Measurements from ENCODE around the gene CAPN13.

Gene CAPN13

DNA sequence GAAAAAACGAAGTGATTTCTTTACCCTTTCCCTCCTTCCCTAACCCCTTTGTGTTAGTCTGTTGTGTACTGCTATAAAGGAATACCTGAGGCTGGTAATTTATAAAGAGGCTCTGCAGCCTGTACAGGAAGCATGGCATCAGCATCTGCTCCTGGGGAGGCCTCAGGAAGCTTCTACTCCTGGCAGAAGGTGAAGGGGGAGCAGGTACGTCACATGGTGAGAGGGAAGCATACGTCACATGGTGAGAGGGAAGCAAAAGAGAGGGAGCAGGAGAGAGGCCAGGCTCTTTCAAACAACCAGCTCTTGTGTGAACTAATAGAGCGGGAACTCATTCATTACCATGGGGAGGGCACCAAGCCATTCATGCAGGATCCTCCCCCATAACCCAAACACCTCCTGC lies 126.2 kb downstream of the CAPN13 start:
- Histone ChIP-seq H4K20me1 (ENCODE audit: insufficient read depth, low read length) (no peaks in the 10 kb centered on the region), H3K27ac (ENCODE audit: low read length) (no peak overlapping the region), H3K79me2 (ENCODE audit: low read length) (no peaks in the 10 kb centered on the region), H3K9ac (ENCODE audit: low read length) (no peak overlapping the region), H2AFZ (ENCODE audit: low read depth, low read length) (no peak overlapping the region), H3K36me3 (replicated peaks; ENCODE audit: low read depth, low read length) (no peaks in the 10 kb centered on the region), H3K4me1 (ENCODE audit: low read length) (peaks cover 9% of the 10 kb centered on the region), H3K4me2 (ENCODE audit: low read length) (no peak overlapping the region), H3K4me3 (ENCODE audit: low read length) (no peak overlapping the region), H3K9me3 (ENCODE audit: insufficient read depth, low read length) (no peaks in the 10 kb centered on the region), H3K27me3 (ENCODE audit: low read depth, low read length) (no peaks in the 10 kb centered on the region)
- TF ChIP-seq EZH2phosphoT487 (IDR thresholded peaks at IDR 0.05; ENCODE audit: low read depth): no peak
- TF ChIP-seq, protein P1, sequence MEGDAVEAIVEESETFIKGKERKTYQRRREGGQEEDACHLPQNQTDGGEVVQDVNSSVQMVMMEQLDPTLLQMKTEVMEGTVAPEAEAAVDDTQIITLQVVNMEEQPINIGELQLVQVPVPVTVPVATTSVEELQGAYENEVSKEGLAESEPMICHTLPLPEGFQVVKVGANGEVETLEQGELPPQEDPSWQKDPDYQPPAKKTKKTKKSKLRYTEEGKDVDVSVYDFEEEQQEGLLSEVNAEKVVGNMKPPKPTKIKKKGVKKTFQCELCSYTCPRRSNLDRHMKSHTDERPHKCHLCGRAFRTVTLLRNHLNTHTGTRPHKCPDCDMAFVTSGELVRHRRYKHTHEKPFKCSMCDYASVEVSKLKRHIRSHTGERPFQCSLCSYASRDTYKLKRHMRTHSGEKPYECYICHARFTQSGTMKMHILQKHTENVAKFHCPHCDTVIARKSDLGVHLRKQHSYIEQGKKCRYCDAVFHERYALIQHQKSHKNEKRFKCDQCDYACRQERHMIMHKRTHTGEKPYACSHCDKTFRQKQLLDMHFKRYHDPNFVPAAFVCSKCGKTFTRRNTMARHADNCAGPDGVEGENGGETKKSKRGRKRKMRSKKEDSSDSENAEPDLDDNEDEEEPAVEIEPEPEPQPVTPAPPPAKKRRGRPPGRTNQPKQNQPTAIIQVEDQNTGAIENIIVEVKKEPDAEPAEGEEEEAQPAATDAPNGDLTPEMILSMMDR (IDR thresholded peaks at IDR 0.05; ENCODE audit: low read depth, low read length): no peak

DNA sequence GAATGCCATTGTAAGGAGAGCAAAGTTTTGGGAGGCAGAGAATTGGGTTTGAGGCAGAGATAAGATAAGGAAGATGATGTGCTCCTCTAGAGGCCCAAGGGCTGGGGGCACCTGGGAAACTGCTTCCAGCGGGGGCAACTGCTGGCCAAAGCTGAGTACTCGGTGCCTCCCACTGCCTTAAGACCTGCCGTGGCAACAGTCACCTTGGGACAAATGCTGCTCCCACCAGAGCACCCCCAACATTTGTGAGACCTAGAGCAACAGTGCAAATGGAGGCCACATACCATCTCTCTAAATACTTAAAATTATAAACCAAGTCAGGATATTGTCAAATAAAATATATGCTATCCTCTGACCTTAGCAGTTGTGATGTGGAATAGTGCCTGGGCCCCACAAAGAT lies 127.1 kb downstream of the CAPN13 start:
- Histone ChIP-seq H3K36me3 (replicated peaks; ENCODE audit: low read depth, low read length) (no peaks in the 10 kb centered on the region), H2AFZ (ENCODE audit: low read depth, low read length) (no peak overlapping the region), H3K27me3 (ENCODE audit: low read depth, low read length) (no peaks in the 10 kb centered on the region), H3K9ac (ENCODE audit: low read length) (no peak overlapping the region), H3K4me1 (ENCODE audit: low read length) (peaks cover 9% of the 10 kb centered on the region), H3K4me2 (ENCODE audit: low read length) (no peak overlapping the region), H3K79me2 (ENCODE audit: low read length) (no peaks in the 10 kb centered on the region), H3K9me3 (ENCODE audit: insufficient read depth, low read length) (no peaks in the 10 kb centered on the region), H3K27ac (ENCODE audit: low read length) (no peak overlapping the region), H4K20me1 (ENCODE audit: insufficient read depth, low read length) (no peaks in the 10 kb centered on the region), H3K4me3 (ENCODE audit: low read length) (no peak overlapping the region)
- no peak for TF ChIP-seq EZH2phosphoT487 (IDR thresholded peaks at IDR 0.05; ENCODE audit: low read depth)
- TF ChIP-seq, protein P1 (IDR thresholded peaks at IDR 0.05; ENCODE audit: low read depth, low read length): no peak

DNA sequence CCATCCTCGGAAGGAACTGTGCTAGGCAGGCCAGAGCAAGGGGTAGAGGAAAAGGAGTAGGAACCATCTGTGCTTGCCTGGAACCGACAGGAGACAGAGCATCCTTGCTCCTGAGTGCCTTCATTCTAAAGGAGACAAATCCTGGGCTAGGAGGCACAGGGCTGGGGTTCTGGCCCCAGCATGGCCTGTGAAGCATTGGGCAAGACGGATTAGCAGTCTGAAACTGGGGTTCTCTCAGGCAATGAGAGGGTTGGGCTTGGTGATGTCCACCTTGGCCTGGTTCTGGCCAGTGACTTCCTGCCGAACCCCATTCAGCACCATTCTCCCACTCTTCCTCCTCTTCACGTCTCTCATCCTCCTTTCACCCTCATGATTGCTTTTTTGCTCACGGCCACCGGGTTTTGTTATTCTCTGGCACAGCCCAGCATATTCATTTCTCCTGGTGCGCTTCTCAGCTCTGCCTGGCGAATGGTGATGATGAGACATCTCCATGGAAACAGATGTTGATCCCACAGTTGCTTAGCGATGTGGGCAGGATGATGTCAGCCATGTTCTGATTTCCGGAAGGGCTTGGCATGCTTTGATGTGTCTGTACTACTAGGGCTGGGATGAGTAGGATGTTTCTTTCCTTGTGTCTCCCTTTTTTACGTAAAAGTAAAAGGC lies 127.7 kb downstream of the CAPN13 start:
- no peaks in the 10 kb centered on the region for H4K20me1 ChIP-seq (ENCODE audit: insufficient read depth, low read length)
- H3K79me2 ChIP-seq (ENCODE audit: low read length): no peaks in the 10 kb centered on the region
- H3K9me3 ChIP-seq (ENCODE audit: insufficient read depth, low read length): no peaks in the 10 kb centered on the region
- peaks cover 9% of the 10 kb centered on the region for H3K4me1 ChIP-seq (ENCODE audit: low read length)
- no peak overlapping the region for H3K9ac ChIP-seq (ENCODE audit: low read length)
- no peaks in the 10 kb centered on the region for H3K27me3 ChIP-seq (ENCODE audit: low read depth, low read length)
- H2AFZ ChIP-seq (ENCODE audit: low read depth, low read length): no peak overlapping the region
- no peak overlapping the region for H3K4me2 ChIP-seq (ENCODE audit: low read length)
- H3K27ac ChIP-seq (ENCODE audit: low read length): no peak overlapping the region
- H3K4me3 ChIP-seq (ENCODE audit: low read length): no peak overlapping the region
- TF ChIP-seq, protein P1 (IDR thresholded peaks at IDR 0.05; ENCODE audit: low read depth, low read length): no peak
- TF ChIP-seq EZH2phosphoT487 (IDR thresholded peaks at IDR 0.05; ENCODE audit: low read depth): no peak
- H3K36me3 ChIP-seq (replicated peaks; ENCODE audit: low read depth, low read length): no peaks in the 10 kb centered on the region

DNA sequence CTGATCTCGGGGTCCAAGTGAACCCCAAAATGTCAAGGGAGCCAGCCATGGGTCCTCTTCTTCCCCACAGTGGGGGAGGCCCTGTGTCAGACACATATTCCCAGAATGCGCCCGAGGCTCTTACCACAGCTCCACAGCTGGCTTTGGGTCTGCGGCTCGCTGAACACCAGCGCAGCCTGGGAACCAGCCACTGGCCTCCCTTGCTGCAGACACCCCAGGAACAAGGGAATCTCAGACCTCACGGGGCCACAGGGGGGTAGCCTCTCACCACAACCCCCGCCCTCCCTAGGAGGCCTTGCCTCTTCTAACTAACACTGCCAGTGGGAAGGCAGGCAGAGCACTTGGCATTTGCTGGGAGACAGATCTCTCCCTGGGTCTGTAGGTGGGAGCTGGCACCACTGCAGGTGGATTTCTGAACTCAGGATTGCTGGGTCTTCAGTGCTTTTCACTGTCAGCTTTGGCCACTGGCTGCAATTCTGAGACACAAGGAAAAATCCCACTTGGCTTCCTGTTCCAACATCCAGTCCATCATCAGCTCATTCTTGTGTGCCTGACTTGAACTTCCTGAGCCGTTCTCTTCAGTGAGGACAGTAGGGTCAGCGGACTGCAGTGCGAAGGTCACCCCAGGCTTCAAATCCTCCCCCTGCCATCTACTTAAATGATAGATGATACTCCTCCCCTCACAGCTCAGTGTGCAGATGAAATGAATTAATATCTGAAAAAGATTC lies 128.7 kb downstream of the CAPN13 start:
- Histone ChIP-seq H3K4me2 (ENCODE audit: low read length) (no peak overlapping the region), H3K9me3 (ENCODE audit: insufficient read depth, low read length) (no peaks in the 10 kb centered on the region), H3K4me1 (ENCODE audit: low read length) (peaks cover 6% of the 10 kb centered on the region), H3K27me3 (ENCODE audit: low read depth, low read length) (0 out of 2 replicates have a peak, but pooled peaks cover 4% of the 10 kb centered on the region), H3K36me3 (replicated peaks; ENCODE audit: low read depth, low read length) (no peaks in the 10 kb centered on the region), H3K4me3 (ENCODE audit: low read length) (no peak overlapping the region), H2AFZ (ENCODE audit: low read depth, low read length) (no peak overlapping the region), H4K20me1 (ENCODE audit: insufficient read depth, low read length) (no peaks in the 10 kb centered on the region), H3K9ac (ENCODE audit: low read length) (no peak overlapping the region), H3K27ac (ENCODE audit: low read length) (no peak overlapping the region), H3K79me2 (ENCODE audit: low read length) (no peaks in the 10 kb centered on the region)
- TF ChIP-seq EZH2phosphoT487 (IDR thresholded peaks at IDR 0.05; ENCODE audit: low read depth): no peak
- TF ChIP-seq, protein P1 (IDR thresholded peaks at IDR 0.05; ENCODE audit: low read depth, low read length): no peak

All from OCI-LY3 (cell line).